DND-41 (cell line): ENCODE data around the gene P3H1.

Source experiments
- ATAC-seq: fragments of 200-7000 bp; cut with Tn5 transposase; 3 replicates; pipeline ENCODE4 v1.9.1; 2021; ENCODE audit warnings: low read depth; ENCODE audit not compliant: insufficient read depth
- DNase-seq: peaks from one replicate; pipeline ENCODE4 v3.0.0-alpha.2; 2020
- H2AFZ ChIP-seq: 2 replicates; pipeline ENCODE4 v1.6.0; 2012; ENCODE audit warnings: low read depth, low read length
- H3K27ac ChIP-seq: 2 replicates; pipeline ENCODE4 v1.5.1; 2012; ENCODE audit warnings: low read length, inconsistent platforms
- H3K27me3 ChIP-seq: fragments of 200-600 bp; sonication (generic); 2 replicates; pipeline ENCODE4 v1.6.0; 2012; ENCODE audit warnings: low read length, mild to moderate bottlenecking, inconsistent platforms; ENCODE audit not compliant: insufficient read depth, poor library complexity
- H3K36me3 ChIP-seq: 2 replicates; pipeline ENCODE4 v1.5.1; 2012; ENCODE audit warnings: low read length, inconsistent platforms; ENCODE audit not compliant: insufficient read depth
- H3K4me1 ChIP-seq: 2 replicates; pipeline ENCODE4 v1.5.1; 2012; ENCODE audit warnings: mild to moderate bottlenecking, low read length; ENCODE audit not compliant: insufficient read depth
- H3K4me2 ChIP-seq: 2 replicates; pipeline ENCODE4 v1.6.0; 2012; ENCODE audit warnings: mild to moderate bottlenecking, moderate library complexity, low read length, inconsistent platforms; ENCODE audit not compliant: insufficient read depth
- H3K4me3 ChIP-seq, 2 experiments: fragments of 200-600 bp in 1 of 2; shearing (Covaris generic) in 1 of 2; 2 replicates each; pipeline ENCODE4 v1.5.1; 2012 to 2016; ENCODE audit warnings: inconsistent platforms in 2 of 2, low read length in 2 of 2, mild to moderate bottlenecking in 2 of 2, low read depth in 1 of 2, moderate library complexity in 1 of 2
- H3K79me2 ChIP-seq: 2 replicates; pipeline ENCODE4 v1.6.0; 2012; ENCODE audit warnings: low read length, inconsistent platforms; ENCODE audit not compliant: insufficient read depth
- H3K9ac ChIP-seq: 2 replicates; pipeline ENCODE4 v1.6.0; 2012; ENCODE audit warnings: low read depth, mild to moderate bottlenecking, inconsistent platforms, low read length, moderate library complexity
- H3K9me3 ChIP-seq: 2 replicates; pipeline ENCODE4 v1.5.1; 2012; ENCODE audit warnings: low read length, moderate library complexity, mild to moderate bottlenecking, inconsistent platforms; ENCODE audit not compliant: insufficient read depth, severe bottlenecking
- H4K20me1 ChIP-seq: 2 replicates; pipeline ENCODE4 v1.6.0; 2012; ENCODE audit warnings: low read length; ENCODE audit not compliant: insufficient read depth
- CTCF ChIP-seq: IDR thresholded peaks from 2 replicates; pipeline ENCODE4 v1.5.1; 2012; ENCODE audit warnings: borderline replicate concordance, low read length, moderate library complexity, mild to moderate bottlenecking; ENCODE audit not compliant: poor library complexity, severe bottlenecking; ENCODE audit errors: extremely low read depth
- EZH2 ChIP-seq: IDR thresholded peaks from 3 replicates; pipeline ENCODE4 v1.6.1; 2012; ENCODE audit warnings: borderline replicate concordance, low read depth, mild to moderate bottlenecking, moderate library complexity, low read length, inconsistent platforms; ENCODE audit not compliant: severe bottlenecking

Gene P3H1

GRCh38 chr1:42774928-42775526 lies 8.2 kb upstream of the P3H1 start:
- ATAC-seq (no peak), DNase-seq (no peak)
- peaks cover 51% of the 10 kb centered on the region for H3K36me3 ChIP-seq
- no peaks in the 10 kb centered on the region for H3K9me3 ChIP-seq
- H3K79me2 ChIP-seq: peaks cover 15% of the 10 kb centered on the region
- H3K27me3 ChIP-seq: no peaks in the 10 kb centered on the region
- H3K4me1 ChIP-seq: 0 out of 2 replicates have a peak, but pooled peaks cover 3% of the 10 kb centered on the region
- H4K20me1 ChIP-seq: no peaks in the 10 kb centered on the region
- TF ChIP-seq CTCF: no peak
- TF ChIP-seq EZH2: no peak
- H3K4me3 ChIP-seq: no peak overlapping the region
- H3K9ac ChIP-seq: no peak overlapping the region
- H3K27ac ChIP-seq: no peak overlapping the region
- H2AFZ ChIP-seq: no peak overlapping the region
- no peak overlapping the region for H3K4me2 ChIP-seq

- Histone ChIP-seq H3K4me3 (no peak overlapping the region), H3K4me1 (peaks cover 7% of the 10 kb centered on the region; the same call in 1 of the 2 replicates), H3K79me2 (peaks cover 26% of the 10 kb centered on the region), H3K4me2 (no peak overlapping the region), H3K9me3 (no peaks in the 10 kb centered on the region), H3K36me3 (peaks cover 44% of the 10 kb centered on the region), H3K27me3 (no peaks in the 10 kb centered on the region), H3K9ac (no peak overlapping the region), H4K20me1 (no peaks in the 10 kb centered on the region), H3K27ac (no peak overlapping the region), H2AFZ (no peak overlapping the region)
- TF ChIP-seq EZH2 (no peak), CTCF (no peak)
- DNase-seq: no peak
- no peak for ATAC-seq
These were observed 6.6 kb upstream of the P3H1 start for GRCh38 chr1:42773420-42773819.

GRCh38 chr1:42769811-42770210 lies 3.0 kb upstream of the P3H1 start:
- peaks cover 26% of the 10 kb centered on the region for H3K4me1 ChIP-seq
- no peaks in the 10 kb centered on the region; the same call in 1 of the 2 replicates for H4K20me1 ChIP-seq
- no peaks in the 10 kb centered on the region for H3K9me3 ChIP-seq
- ATAC-seq (no peak), DNase-seq (no peak)
- no peak overlapping the region for H3K9ac ChIP-seq
- TF ChIP-seq CTCF (no peak), EZH2 (no peak)
- H2AFZ ChIP-seq: no peak overlapping the region
- H3K27ac ChIP-seq: no peak overlapping the region
- H3K4me2 ChIP-seq: no peak overlapping the region
- H3K27me3 ChIP-seq: no peaks in the 10 kb centered on the region
- H3K36me3 ChIP-seq: peaks cover 13% of the 10 kb centered on the region; the same call in 1 of the 2 replicates
- no peak overlapping the region for H3K4me3 ChIP-seq
- peaks cover 58% of the 10 kb centered on the region for H3K79me2 ChIP-seq
